WTC11 (cell line): ENCODE results near the gene TIMM22. TPM values are rescaled to one million over a fixed set of nuclear protein-coding genes. Genes with fewer than 3 reads are reported as not detected.

ENCODE experiments used
- ATAC-seq: fragments of 200-7000 bp; cut with Tn5 transposase; 2 replicates; pipeline ENCODE4 v1.10.0; 2021; ENCODE audit warnings: mild to moderate bottlenecking, moderate library complexity
- CTCF ChIA-PET: fragments of 300-600 bp; sonication (Branson Sonifier 250); formaldehyde crosslinking; loops from one replicate; lab custom pipeline; 2021; ENCODE audit warnings: antibody characterized with exemption; lab: Charles Lee
- POLR2A ChIA-PET: fragments of 350-600 bp; sonication (Branson Sonifier 250); formaldehyde crosslinking; loops from one replicate; lab custom pipeline; 2021; ENCODE audit warnings: antibody characterized with exemption; lab: Charles Lee
- DNase-seq: peaks from one replicate; pipeline ENCODE4 v3.0.0; 2021; ENCODE audit warnings: low spot score
- H3K27ac Mint-ChIP-seq: 2 replicates; pipeline ENCODE4 v1.8.0; 2021; ENCODE audit warnings: mixed read lengths
- H3K27me3 Mint-ChIP-seq: 2 replicates; pipeline ENCODE4 v1.8.0; 2021; ENCODE audit warnings: low read depth, mild to moderate bottlenecking, moderate library complexity, mixed read lengths
- H3K36me3 Mint-ChIP-seq: 2 replicates; pipeline ENCODE4 v1.8.0; 2021; ENCODE audit warnings: mixed read lengths
- H3K4me1 Mint-ChIP-seq: 2 replicates; pipeline ENCODE4 v1.8.0; 2022; ENCODE audit warnings: mixed read lengths
- H3K4me3 Mint-ChIP-seq: 2 replicates; pipeline ENCODE4 v1.8.0; 2021; ENCODE audit warnings: mild to moderate bottlenecking, moderate library complexity, mixed read lengths
- H3K9me3 Mint-ChIP-seq: 2 replicates; pipeline ENCODE4 v1.8.0; 2021; ENCODE audit warnings: mixed read lengths
- AFF4 ChIP-seq: sonication (generic); formaldehyde crosslinking; IDR thresholded peaks from 2 replicates; pipeline ENCODE4 v1.8.1; 2023; ENCODE audit warnings: mild to moderate bottlenecking, missing genetic modification reagents, borderline replicate concordance
- AR ChIP-seq: fragments of 250-450 bp; sonication (Bioruptor Pico); IDR thresholded peaks from 2 replicates; pipeline ENCODE4 v1.9.0; 2021; ENCODE audit warnings: mild to moderate bottlenecking
- ATF1 ChIP-seq: sonication (generic); formaldehyde crosslinking; IDR thresholded peaks from 2 replicates; pipeline ENCODE4 v1.8.1; 2023; ENCODE audit warnings: mild to moderate bottlenecking, moderate library complexity, missing genetic modification reagents
- E2F5 ChIP-seq: sonication (generic); formaldehyde crosslinking; IDR thresholded peaks from 2 replicates; pipeline ENCODE4 v1.8.1; 2022; ENCODE audit warnings: mild to moderate bottlenecking, moderate library complexity, missing genetic modification reagents
- ELF4 ChIP-seq: sonication (generic); formaldehyde crosslinking; IDR thresholded peaks from 2 replicates; pipeline ENCODE4 v1.8.1; 2022; ENCODE audit warnings: low read depth, mild to moderate bottlenecking, moderate library complexity, missing genetic modification reagents
- ETV6 ChIP-seq: sonication (generic); formaldehyde crosslinking; IDR thresholded peaks from 2 replicates; pipeline ENCODE4 v1.8.1; 2022; ENCODE audit warnings: mild to moderate bottlenecking, missing genetic modification reagents
- FOXP1 ChIP-seq: sonication (generic); formaldehyde crosslinking; IDR thresholded peaks from 2 replicates; pipeline ENCODE4 v1.8.0; 2022; ENCODE audit warnings: missing genetic modification reagents, mild to moderate bottlenecking, moderate library complexity, borderline replicate concordance
- HMGXB4 ChIP-seq: sonication (generic); formaldehyde crosslinking; IDR thresholded peaks from 2 replicates; pipeline ENCODE4 v1.8.1; 2023; ENCODE audit warnings: mild to moderate bottlenecking, moderate library complexity, missing genetic modification reagents
- IRF1 ChIP-seq: sonication (generic); formaldehyde crosslinking; IDR thresholded peaks from 2 replicates; pipeline ENCODE4 v1.8.0; 2023; ENCODE audit warnings: missing genetic modification reagents
- JAZF1 ChIP-seq: fragments of 250-450 bp; sonication (Bioruptor Pico); IDR thresholded peaks from 2 replicates; pipeline ENCODE4 v1.9.0; 2021; ENCODE audit warnings: moderate library complexity, mild to moderate bottlenecking, inconsistent platforms
- MYBL2 ChIP-seq: sonication (generic); formaldehyde crosslinking; IDR thresholded peaks from 2 replicates; pipeline ENCODE4 v1.8.1; 2023; ENCODE audit warnings: mild to moderate bottlenecking, moderate library complexity, missing genetic modification reagents
- NR1H2 ChIP-seq: sonication (generic); formaldehyde crosslinking; IDR thresholded peaks from 2 replicates; pipeline ENCODE4 v1.9.0; 2021; ENCODE audit warnings: mild to moderate bottlenecking, moderate library complexity, missing genetic modification reagents
- RORB ChIP-seq: fragments of 250-450 bp; sonication (Bioruptor Pico); IDR thresholded peaks from 2 replicates; pipeline ENCODE4 v1.9.0; 2021; ENCODE audit warnings: mild to moderate bottlenecking
- TP53 ChIP-seq: sonication (generic); formaldehyde crosslinking; IDR thresholded peaks from 2 replicates; pipeline ENCODE4 v1.8.1; 2023; ENCODE audit warnings: mild to moderate bottlenecking, missing genetic modification reagents
- ZNF138 ChIP-seq: sonication (generic); formaldehyde crosslinking; conservative IDR thresholded peaks from 2 replicates; pipeline ENCODE4 v1.8.1; 2022; ENCODE audit warnings: mild to moderate bottlenecking, moderate library complexity, missing genetic modification reagents
- ZNF263 ChIP-seq: sonication (generic); formaldehyde crosslinking; IDR thresholded peaks from 2 replicates; pipeline ENCODE4 v1.8.1; 2022; ENCODE audit warnings: low read depth, mild to moderate bottlenecking, moderate library complexity, missing genetic modification reagents
- ZNF416 ChIP-seq: fragments of 250-450 bp; sonication (Bioruptor Pico); IDR thresholded peaks from 2 replicates; pipeline ENCODE4 v1.9.0; 2021; ENCODE audit warnings: mild to moderate bottlenecking, inconsistent platforms
- ZSCAN18 ChIP-seq: fragments of 250-450 bp; sonication (Bioruptor Pico); IDR thresholded peaks from 2 replicates; pipeline ENCODE4 v2.1.2; 2022; ENCODE audit warnings: mild to moderate bottlenecking, moderate library complexity
- total RNA-seq: library from RNA; stranded (reverse); gene quantifications from 3 replicates; pipeline ENCODE4 v1.2.3, GENCODE V29; 2021

The TIMM22 gene
- total RNA-seq, 1 experiment from 2014 or later = 18.0 TPM

- Mint-ChIP-seq H3K27me3 (no peaks in the 10 kb centered on the region), H3K4me1 (peaks cover 6% of the 10 kb centered on the region), H3K36me3 (peaks cover 11% of the 10 kb centered on the region), H3K9me3 (peaks cover 10% of the 10 kb centered on the region), H3K27ac (no peak overlapping the region), H3K4me3 (no peak overlapping the region)
- no peak for ATAC-seq
- CTCF ChIA-PET = interaction anchor here (2.8 kb wide), 1 partner anchor 14 kb away, joined by 39 read pairs; no protein-coding TSS in a partner anchor
- no peak for DNase-seq
- POLR2A ChIA-PET = no interaction called here
- no peak for TF ChIP-seq E2F5 (CRISPR knock-in tag)
- TF ChIP-seq FOXP1 (CRISPR knock-in tag) = no peak
- no peak for TF ChIP-seq NR1H2 (CRISPR knock-in tag)
- no peak for TF ChIP-seq IRF1 (CRISPR knock-in tag)
- TF ChIP-seq AR (CRISPR knock-in tag) = no peak
- TF ChIP-seq ZNF416 = no peak
- TF ChIP-seq ETV6 = no peak
- TF ChIP-seq TP53 = no peak
- TF ChIP-seq HMGXB4 (CRISPR knock-in tag) = no peak
- TF ChIP-seq AFF4 (CRISPR knock-in tag) = no peak
- TF ChIP-seq MYBL2 (CRISPR knock-in tag) = no peak
- no peak for TF ChIP-seq ZSCAN18 (CRISPR knock-in tag)
- TF ChIP-seq ELF4 (CRISPR knock-in tag) = no peak
- no peak for TF ChIP-seq RORB (CRISPR knock-in tag)
- no peak for TF ChIP-seq ATF1 (CRISPR knock-in tag)
- no peak for TF ChIP-seq JAZF1 (CRISPR knock-in tag)
- TF ChIP-seq ZNF263 (CRISPR knock-in tag) = no peak
- TF ChIP-seq ZNF138 (CRISPR knock-in tag) = no peak
These were observed 45.6 kb downstream of the TIMM22 start for GRCh38 chr17:1042486-1042885.
